GM06990 (cell line): ENCODE measurements around the gene RIBC2.
"Not testable (repeated sequence)": the region's sequence is repeated elsewhere in the genome, so short reads cannot be mapped to it uniquely, and the experiment has no call there.

Experiments used
- DNase-seq: peaks from one replicate; pipeline ENCODE4 v3.0.0-alpha.2; 2011; ENCODE audit not compliant: insufficient read length; ENCODE audit errors: extremely low read depth
- H3K27me3 ChIP-seq: replicated peaks from 2 replicates; pipeline ENCODE4 v1.6.0; 2011; ENCODE audit warnings: low read length; ENCODE audit not compliant: control insufficient read depth, insufficient read depth
- H3K36me3 ChIP-seq: 2 replicates; pipeline ENCODE4 v1.5.1; 2011; ENCODE audit warnings: low read length; ENCODE audit not compliant: control insufficient read depth, insufficient read depth
- H3K4me3 ChIP-seq: replicated peaks from 2 replicates; pipeline ENCODE4 v1.5.1; 2011; ENCODE audit warnings: low read depth, mild to moderate bottlenecking, control low read depth, low read length
- TF ChIP-seq, protein P1 (sequence below): IDR thresholded peaks from 2 replicates; pipeline ENCODE4 v1.5.1; 2011; ENCODE audit warnings: low read length, control low read depth, mild to moderate bottlenecking, inconsistent platforms; ENCODE audit not compliant: insufficient read depth, poor library complexity, severe bottlenecking

RIBC2 gene

DNA sequence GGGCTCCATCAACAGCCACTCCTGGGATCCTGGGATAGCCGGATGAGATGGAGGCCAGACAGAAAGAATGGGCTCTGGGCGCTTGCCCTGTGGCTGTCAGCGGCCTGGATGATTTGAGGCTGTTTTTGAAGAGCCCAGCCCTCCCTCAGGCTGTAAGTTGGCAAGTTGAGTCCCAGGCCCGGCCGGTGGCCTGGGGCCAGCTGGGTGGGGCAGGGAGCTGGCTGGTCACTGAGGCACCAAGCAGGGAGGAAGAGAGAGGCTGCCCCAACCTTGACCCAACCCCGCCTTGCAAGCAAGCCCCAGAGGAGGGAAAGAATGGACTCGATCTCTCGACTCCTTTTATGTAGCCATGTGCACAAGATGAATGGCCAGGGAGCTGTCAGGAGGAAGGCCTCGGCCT, 34.9 kb downstream of the RIBC2 start:
- no peak for DNase-seq
- H3K36me3 ChIP-seq, result no peaks in the 10 kb centered on the region
- TF ChIP-seq, protein P1, sequence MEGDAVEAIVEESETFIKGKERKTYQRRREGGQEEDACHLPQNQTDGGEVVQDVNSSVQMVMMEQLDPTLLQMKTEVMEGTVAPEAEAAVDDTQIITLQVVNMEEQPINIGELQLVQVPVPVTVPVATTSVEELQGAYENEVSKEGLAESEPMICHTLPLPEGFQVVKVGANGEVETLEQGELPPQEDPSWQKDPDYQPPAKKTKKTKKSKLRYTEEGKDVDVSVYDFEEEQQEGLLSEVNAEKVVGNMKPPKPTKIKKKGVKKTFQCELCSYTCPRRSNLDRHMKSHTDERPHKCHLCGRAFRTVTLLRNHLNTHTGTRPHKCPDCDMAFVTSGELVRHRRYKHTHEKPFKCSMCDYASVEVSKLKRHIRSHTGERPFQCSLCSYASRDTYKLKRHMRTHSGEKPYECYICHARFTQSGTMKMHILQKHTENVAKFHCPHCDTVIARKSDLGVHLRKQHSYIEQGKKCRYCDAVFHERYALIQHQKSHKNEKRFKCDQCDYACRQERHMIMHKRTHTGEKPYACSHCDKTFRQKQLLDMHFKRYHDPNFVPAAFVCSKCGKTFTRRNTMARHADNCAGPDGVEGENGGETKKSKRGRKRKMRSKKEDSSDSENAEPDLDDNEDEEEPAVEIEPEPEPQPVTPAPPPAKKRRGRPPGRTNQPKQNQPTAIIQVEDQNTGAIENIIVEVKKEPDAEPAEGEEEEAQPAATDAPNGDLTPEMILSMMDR, result no peak
- H3K27me3 ChIP-seq, result no peaks in the 10 kb centered on the region; the same call in 1 of the 2 replicates
- no peak overlapping the region for H3K4me3 ChIP-seq

DNA sequence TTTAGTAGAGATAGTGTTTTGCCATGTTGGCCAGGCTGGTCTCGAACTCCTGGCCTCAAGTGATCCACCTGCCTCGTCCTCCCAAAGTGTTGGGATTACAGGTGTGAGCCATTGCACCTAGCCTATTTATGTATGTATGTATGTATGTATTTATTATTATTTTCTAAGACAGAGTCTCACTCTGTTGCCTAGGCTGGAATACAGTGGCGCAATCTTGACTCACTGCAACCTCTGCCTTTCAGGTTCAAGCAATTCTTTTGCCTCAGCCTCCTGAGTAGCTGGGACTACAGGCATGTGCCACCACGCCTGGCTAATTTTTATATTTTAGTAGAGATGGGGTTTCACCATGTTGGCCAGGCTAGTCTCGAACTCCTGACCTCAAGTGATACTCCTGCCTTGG, 35.9 kb downstream of the RIBC2 start:
- H3K4me3 ChIP-seq, H3K36me3 ChIP-seq, DNase-seq, H3K27me3 ChIP-seq: not testable (repeated sequence)

DNA sequence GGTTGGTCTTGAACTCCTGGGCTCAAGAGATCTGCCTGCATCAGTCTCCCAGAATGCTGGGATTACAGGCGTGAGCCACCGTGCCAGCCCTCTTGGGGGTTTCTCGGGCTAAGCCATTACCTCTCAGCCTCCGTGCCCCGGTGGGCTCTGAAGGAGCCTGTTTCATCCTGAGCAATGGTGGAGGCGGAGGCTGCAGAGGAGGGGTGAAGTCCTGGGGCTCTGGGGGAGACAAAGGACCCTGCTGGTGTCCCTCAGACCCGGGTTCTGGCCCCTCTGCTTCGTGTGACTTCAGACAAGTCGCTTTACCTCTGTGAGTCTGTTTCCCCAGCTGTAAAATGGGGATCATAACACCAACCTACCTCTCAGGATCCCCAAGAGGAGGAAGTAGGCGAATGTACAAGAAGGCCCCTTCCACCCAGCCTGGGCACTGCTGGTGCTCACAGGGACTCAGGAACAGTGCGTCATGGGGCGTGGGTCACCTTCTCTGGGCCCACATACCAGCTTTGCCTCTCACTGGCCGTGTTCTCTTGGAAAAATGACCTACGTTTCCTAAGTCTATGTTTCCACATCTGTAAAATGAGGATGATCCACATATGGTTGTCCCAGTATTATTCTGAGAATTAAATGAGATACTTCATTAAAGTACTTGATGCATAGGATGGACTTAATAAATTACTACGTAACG, 36.8 kb downstream of the RIBC2 start:
- DNase-seq, result no peak
- TF ChIP-seq, protein P1, result no peak
- H3K36me3 ChIP-seq, result no peaks in the 10 kb centered on the region
- no peak overlapping the region for H3K4me3 ChIP-seq
- H3K27me3 ChIP-seq, result no peaks in the 10 kb centered on the region; the same call in 1 of the 2 replicates

DNA sequence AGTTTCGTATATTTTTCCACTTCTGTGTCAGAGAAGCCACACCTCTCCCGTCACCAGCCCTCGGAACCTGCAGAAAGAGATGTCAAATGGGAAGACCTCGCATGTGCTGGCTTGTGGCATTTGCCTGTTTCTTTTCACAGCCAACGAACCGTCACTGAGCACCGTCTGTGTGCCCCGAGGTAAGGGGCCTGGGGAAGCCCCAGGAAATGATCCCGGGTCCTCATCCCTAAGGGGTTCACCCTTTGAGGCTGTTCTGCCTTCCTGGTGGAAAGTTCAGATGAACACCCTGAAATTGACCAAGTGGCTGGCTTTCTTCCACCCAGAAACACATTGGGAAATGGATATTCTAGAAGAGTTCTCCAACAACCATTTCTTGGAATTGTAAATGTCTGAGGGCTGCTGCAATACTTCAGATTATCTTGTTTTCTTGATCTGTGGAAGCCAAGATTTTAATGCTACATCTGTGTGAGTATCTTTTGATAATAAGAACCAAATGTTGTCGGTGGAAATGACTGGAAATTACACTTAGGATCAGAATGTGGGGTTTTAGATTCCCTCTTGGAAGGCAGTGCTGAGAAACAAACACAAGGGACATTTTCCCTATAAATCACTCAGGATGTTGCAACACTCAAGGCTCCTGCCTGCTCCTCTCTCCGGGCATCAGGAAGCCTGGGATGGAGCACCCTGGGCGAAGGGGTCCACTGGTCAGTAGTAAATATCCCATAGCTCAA, 37.6 kb downstream of the RIBC2 start:
- Histone ChIP-seq H3K27me3 (no peaks in the 10 kb centered on the region; the same call in 1 of the 2 replicates), H3K36me3 (no peaks in the 10 kb centered on the region), H3K4me3 (no peak overlapping the region)
- TF ChIP-seq, protein P1, result no peak
- DNase-seq, result no peak

DNA sequence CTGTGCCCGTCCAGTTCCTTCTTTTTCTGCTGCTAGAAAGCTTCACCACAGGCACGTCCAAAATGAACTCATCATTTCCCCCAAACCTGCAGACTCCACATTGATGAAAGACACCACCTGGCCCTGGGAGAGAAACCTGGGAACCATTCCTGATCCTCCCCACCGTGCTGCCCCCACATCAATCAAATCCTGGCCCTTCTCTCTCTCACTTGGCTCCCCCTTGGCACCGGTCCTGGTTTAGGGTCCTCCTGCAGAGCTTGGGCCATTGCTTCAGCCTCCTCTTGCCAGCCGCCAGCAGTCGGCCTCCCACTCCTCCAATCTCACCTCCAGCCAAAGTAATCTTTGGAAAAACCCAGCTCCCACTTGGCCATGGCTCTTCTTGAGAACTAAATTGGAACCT, 38.5 kb downstream of the RIBC2 start:
- no peak for DNase-seq
- TF ChIP-seq, protein P1, result no peak
- Histone ChIP-seq H3K36me3 (no peaks in the 10 kb centered on the region), H3K27me3 (no peaks in the 10 kb centered on the region; the same call in 1 of the 2 replicates), H3K4me3 (no peak overlapping the region)

DNA sequence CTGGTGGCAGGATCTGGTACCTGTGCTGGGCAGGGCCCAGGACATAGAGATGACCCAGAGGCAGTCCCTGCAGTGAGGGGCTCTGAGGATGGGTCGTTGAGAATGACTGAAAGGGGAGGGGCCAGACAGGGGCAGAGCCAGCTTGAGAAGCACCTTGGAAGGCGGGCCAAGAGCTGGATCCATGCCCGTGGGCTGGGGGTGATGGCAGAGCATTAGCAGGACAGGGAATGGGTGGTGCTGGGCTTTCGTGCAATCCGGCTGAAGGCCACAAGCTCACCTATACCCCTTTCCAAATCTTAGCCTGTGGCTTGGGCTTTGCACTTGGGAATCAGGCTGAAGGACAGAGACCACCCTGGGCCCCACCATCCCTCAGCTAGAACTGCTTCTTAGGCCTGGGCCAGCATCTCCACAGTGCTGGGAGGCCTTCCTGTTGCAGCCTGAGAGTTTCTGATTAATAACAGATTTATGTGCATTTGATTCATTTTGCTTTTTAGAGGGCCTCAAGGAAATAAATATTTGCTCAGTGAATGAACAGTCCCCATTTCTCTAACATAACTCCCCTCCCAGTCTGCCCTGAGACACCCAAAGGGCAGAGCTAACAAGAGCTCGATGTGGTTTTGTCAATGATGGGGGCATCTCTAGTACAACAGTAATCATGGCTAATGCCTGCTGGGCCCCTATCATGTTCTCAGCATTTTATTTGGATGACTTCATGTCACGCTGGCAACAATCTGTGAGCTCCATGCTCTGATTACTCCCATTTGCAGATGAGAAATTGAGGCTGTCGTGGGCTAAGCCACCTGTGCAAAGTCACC, 39.3 kb downstream of the RIBC2 start:
- DNase-seq, result no peak
- H3K27me3 ChIP-seq, result no peaks in the 10 kb centered on the region; the same call in 1 of the 2 replicates
- TF ChIP-seq, protein P1, result no peak
- H3K4me3 ChIP-seq, result no peak overlapping the region
- H3K36me3 ChIP-seq, result no peaks in the 10 kb centered on the region
